Common myeloid progenitor, CD34-positive (primary cell): Measurements from ENCODE around the gene ALOXE3.

Source experiments
- CTCF ChIA-PET: fragments of 350-600 bp; sonication (Branson Sonifier 250); formaldehyde crosslinking; loops from one replicate; lab custom pipeline; 2021; ENCODE audit warnings: antibody characterized with exemption; lab: Charles Lee
- POLR2A ChIA-PET: fragments of 350-600 bp; sonication (Branson Sonifier 250); formaldehyde crosslinking; loops from one replicate; lab custom pipeline; 2021; ENCODE audit warnings: antibody characterized with exemption; lab: Charles Lee
- DNase-seq, 3 donors: peaks; one replicate each; pipeline versions ENCODE4 v3.0.0 to v3.0.0-alpha.2; 2013
- H3K27ac ChIP-seq, 2 experiments: 1 replicate in 1 of 2; 2 replicates in 1 of 2; pipeline ENCODE4 v1.7.0; 2013; ENCODE audit warnings: inconsistent platforms in 2 of 2, low read length in 2 of 2, mild to moderate bottlenecking in 2 of 2, low read depth in 1 of 2, moderate library complexity in 1 of 2; ENCODE audit not compliant: severe bottlenecking in 2 of 2, insufficient read depth in 1 of 2, poor library complexity in 1 of 2
- H3K27me3 ChIP-seq, 5 experiments: replicated peaks in 2 of 5; 1 replicate in 3 of 5; 2 replicates in 2 of 5; pipeline versions ENCODE4 v1.6.1 to v1.7.0; 2013; ENCODE audit warnings: low read length in 4 of 5, mild to moderate bottlenecking in 2 of 5, moderate library complexity in 2 of 5, inconsistent platforms in 1 of 5; ENCODE audit not compliant: insufficient read depth in 5 of 5, control insufficient read depth in 4 of 5
- H3K36me3 ChIP-seq, 4 experiments: 1 replicate in 2 of 4; 2 replicates in 2 of 4; pipeline versions ENCODE4 v1.6.1 to v1.7.0; 2013; ENCODE audit warnings: low read length in 3 of 4, control low read depth in 1 of 4, mild to moderate bottlenecking in 1 of 4; ENCODE audit not compliant: control insufficient read depth in 4 of 4, insufficient read depth in 4 of 4
- H3K4me1 ChIP-seq, 4 experiments: 1 replicate in 3 of 4; 2 replicates in 1 of 4; pipeline versions ENCODE4 v1.6.1 to v1.7.1; 2013; ENCODE audit warnings: low read length in 3 of 4, mild to moderate bottlenecking in 3 of 4, control low read depth in 1 of 4, inconsistent platforms in 1 of 4, moderate library complexity in 1 of 4; ENCODE audit not compliant: control insufficient read depth in 4 of 4, insufficient read depth in 4 of 4; ENCODE audit errors: control extremely low read depth in 1 of 4
- H3K4me3 ChIP-seq, 7 experiments: 1 replicate in 4 of 7; 2 replicates in 3 of 7; pipeline versions ENCODE4 v1.5.1 to v1.7.0; 2013; ENCODE audit warnings: mild to moderate bottlenecking in 7 of 7, low read length in 6 of 7, moderate library complexity in 6 of 7, inconsistent platforms in 2 of 7, low read depth in 2 of 7, control low read depth in 1 of 7; ENCODE audit not compliant: insufficient read depth in 4 of 7, control insufficient read depth in 1 of 7; ENCODE audit errors: extremely low read depth in 1 of 7
- H3K9me3 ChIP-seq, 5 experiments: 1 replicate in 4 of 5; 2 replicates in 1 of 5; pipeline versions ENCODE4 v1.6.1 to v1.7.1; 2013; ENCODE audit warnings: low read length in 4 of 5, mild to moderate bottlenecking in 2 of 5, inconsistent platforms in 1 of 5, low read depth in 1 of 5, moderate library complexity in 1 of 5; ENCODE audit not compliant: control insufficient read depth in 4 of 5, insufficient read depth in 2 of 5; ENCODE audit errors: control extremely low read depth in 1 of 5
- WGBS: methylation state at CpG from one replicate; pipeline ENCODE4 v1.1.5; 2013; ENCODE audit not compliant: insufficient coverage; 5-methylcytosine and 5-hydroxymethylcytosine counted together

Gene ALOXE3

DNA sequence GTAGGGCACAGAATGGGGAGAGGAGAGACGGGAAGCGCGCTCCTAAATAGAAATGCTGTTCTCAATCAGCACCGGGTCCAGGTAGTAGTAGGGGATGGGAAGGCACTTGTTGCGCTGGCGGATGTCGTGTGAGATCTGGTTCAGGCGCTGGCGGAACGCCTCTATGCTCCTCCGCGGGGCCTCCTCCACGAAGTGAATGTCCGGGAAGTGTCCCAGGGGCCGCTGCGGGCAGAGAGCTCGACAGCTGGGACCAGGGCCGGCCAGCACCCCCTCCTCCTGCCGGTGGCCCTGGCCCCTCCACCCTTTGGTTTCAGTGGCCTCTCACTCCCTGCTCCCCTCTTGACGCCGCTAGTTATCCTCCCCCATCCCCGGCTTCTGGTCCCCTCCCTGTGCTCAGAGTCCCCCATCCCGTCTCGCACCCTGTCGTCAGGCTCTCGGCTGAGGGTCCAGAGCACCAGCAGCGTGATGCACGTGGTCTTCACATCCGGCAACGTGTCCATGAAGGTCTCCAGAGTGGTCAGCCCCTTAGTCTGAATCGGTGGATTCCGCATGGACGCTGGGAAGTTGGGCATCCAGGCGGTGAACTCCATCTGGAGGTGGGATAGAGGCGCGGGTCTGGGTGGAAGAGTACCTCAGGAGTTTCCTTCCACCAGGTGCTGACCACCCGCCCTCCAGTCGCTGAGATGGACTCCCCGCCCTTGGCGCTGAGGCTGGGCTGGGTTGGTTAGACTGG lies 45.4 kb downstream of the ALOXE3 start:
- Histone ChIP-seq H3K27ac (no peak overlapping the region), H3K36me3 (no peaks in the 10 kb centered on the region), H3K4me1 (peaks cover 0 to 21% (median 17%) of the 10 kb centered on the region in 4 experiments), H3K27me3 (peaks cover 0 to 49% (median 33%) of the 10 kb centered on the region in 5 experiments), H3K9me3 (no peaks in the 10 kb centered on the region), H3K4me3 (peak overlapping the region in 4 of 7 experiments; percentile 10 to 63 (median 54))
- 2% methylated on average over 26 of the region's 40 CpGs for WGBS
- ChIA-PET CTCF (interaction anchor here (1.1 to 13.0 kb wide), 12 partner anchors 10 to 89 kb away, joined by 3 to 216 read pairs (median 10); partner anchors contain the start of genes ALOX12B and ALOXE3), POLR2A (interaction anchor here (1.4 kb wide), 1 partner anchor 46 kb away, joined by 4 read pairs; no protein-coding TSS in a partner anchor)
- DNase-seq, result peak in 1 of 3 donors; percentile 36

GRCh38 chr17:8072341-8072728 lies 46.0 kb downstream of the ALOXE3 start:
- DNase-seq, result no peak
- no peaks in the 10 kb centered on the region for H3K9me3 ChIP-seq
- CTCF ChIA-PET, result interaction anchor here (4.7 to 12.5 kb wide), 2 partner anchors 12 to 38 kb away, joined by 36 to 216 read pairs; no protein-coding TSS in a partner anchor
- H3K27ac ChIP-seq, result no peak overlapping the region
- POLR2A ChIA-PET, result no interaction called here
- WGBS, result 18% methylated on average over 23 of the region's 28 CpGs
- H3K4me1 ChIP-seq, result peaks cover 0 to 21% (median 17%) of the 10 kb centered on the region in 4 experiments
- no peaks in the 10 kb centered on the region for H3K36me3 ChIP-seq
- peak overlapping the region in 3 of 7 experiments; percentile 50 to 63 (median 58) for H3K4me3 ChIP-seq
- H3K27me3 ChIP-seq, result peaks cover 0 to 49% (median 33%) of the 10 kb centered on the region in 5 experiments

GRCh38 chr17:8071496-8071895 lies 46.8 kb downstream of the ALOXE3 start:
- Histone ChIP-seq H3K9me3 (no peaks in the 10 kb centered on the region), H3K27me3 (peaks cover 0 to 49% (median 33%) of the 10 kb centered on the region in 5 experiments), H3K27ac (no peak overlapping the region), H3K36me3 (no peaks in the 10 kb centered on the region), H3K4me1 (peaks cover 0 to 21% (median 17%) of the 10 kb centered on the region in 4 experiments), H3K4me3 (no peak overlapping the region)
- ChIA-PET POLR2A (no interaction called here), CTCF (interaction anchor here (1.1 to 12.5 kb wide), 7 partner anchors 7 to 66 kb away, joined by 3 to 216 read pairs (median 5); no protein-coding TSS in a partner anchor)
- DNase-seq, result no peak
- 98% methylated on average over 9 of the region's 12 CpGs for WGBS

DNA sequence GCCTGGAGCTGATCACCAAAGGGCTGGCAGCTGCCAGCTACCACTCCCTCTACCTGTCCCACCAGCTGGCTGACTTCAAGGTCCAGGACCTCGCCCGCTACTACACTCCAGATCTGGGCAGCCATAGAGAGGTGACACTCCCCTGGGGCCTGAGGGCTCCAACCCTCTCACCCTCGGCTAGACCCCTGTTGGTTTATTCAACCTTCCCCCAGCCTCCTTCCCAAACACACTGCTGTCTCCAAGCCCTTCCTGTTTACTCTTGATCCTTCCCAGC lies 48.8 kb downstream of the ALOXE3 start:
- ChIA-PET POLR2A (no interaction called here), CTCF (interaction anchor here (0.8 to 12.5 kb wide), 9 partner anchors 9 to 88 kb away, joined by 3 to 216 read pairs (median 5); no protein-coding TSS in a partner anchor)
- H3K4me1 ChIP-seq, result peaks cover 0 to 22% (median 17%) of the 10 kb centered on the region in 4 experiments
- H3K36me3 ChIP-seq, result no peaks in the 10 kb centered on the region
- DNase-seq, result no peak
- H3K9me3 ChIP-seq, result no peaks in the 10 kb centered on the region
- H3K27me3 ChIP-seq, result peaks cover 0 to 47% (median 33%) of the 10 kb centered on the region in 5 experiments
- 100% methylated on average over 2 of the region's 3 CpGs for WGBS
- H3K27ac ChIP-seq, result no peak overlapping the region
- no peak overlapping the region for H3K4me3 ChIP-seq

DNA sequence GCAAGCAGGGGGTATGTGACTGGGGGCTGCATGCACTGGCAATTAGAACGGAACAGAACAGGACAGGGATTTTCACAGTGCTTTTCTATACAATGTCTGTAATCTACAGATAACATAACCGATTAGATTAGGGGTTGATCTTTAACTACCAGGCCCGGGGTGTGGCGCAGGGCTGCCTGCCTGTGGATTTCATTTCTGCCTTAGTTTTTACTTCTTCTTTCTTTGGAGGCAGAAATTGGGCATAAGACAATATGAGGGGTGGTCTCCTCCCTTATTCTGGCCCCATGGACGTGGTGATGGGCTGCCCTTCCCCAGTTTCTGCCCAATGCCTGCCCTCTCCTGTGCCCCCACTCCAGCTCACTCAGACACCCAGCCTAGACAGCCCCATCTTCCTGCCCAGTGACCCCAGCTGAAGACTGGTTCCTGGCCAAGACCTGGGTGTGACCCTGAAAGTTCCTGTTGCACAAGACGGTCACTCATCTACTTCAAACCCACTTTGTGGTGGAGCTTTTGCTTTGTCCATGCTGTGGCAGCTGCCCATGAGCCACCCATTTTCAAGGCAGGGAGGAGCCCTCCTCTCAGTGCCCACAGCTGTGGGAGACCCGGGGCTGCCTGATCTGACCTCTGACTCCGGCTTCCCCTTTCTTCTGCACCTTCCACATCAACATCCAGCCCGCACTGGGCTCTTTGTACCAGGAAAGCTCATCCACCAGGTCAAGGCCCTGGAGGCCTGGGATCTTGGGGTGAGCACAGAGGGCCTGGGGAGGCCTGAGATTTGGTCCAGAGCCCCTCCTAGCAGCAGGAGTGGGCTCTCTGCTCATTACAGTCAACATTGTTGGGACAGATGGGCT lies 49.4 kb downstream of the ALOXE3 start:
- 81% methylated on average over 6 of the region's 9 CpGs for WGBS
- peaks cover 0 to 47% (median 27%) of the 10 kb centered on the region in 5 experiments for H3K27me3 ChIP-seq
- CTCF ChIA-PET, result interaction anchor here (0.7 to 12.5 kb wide), 8 partner anchors 9 to 89 kb away, joined by 3 to 216 read pairs (median 4); no protein-coding TSS in a partner anchor
- H3K4me3 ChIP-seq, result no peak overlapping the region
- POLR2A ChIA-PET, result no interaction called here
- no peaks in the 10 kb centered on the region for H3K36me3 ChIP-seq
- H3K27ac ChIP-seq, result no peak overlapping the region
- H3K9me3 ChIP-seq, result no peaks in the 10 kb centered on the region
- peaks cover 0 to 24% (median 17%) of the 10 kb centered on the region in 4 experiments for H3K4me1 ChIP-seq
- no peak for DNase-seq

- H3K27ac ChIP-seq, result no peak overlapping the region
- H3K27me3 ChIP-seq, result peaks cover 0 to 46% (median 27%) of the 10 kb centered on the region in 5 experiments
- no peak for DNase-seq
- no peak overlapping the region for H3K4me3 ChIP-seq
- no peaks in the 10 kb centered on the region for H3K36me3 ChIP-seq
- CTCF ChIA-PET, result interaction anchor here (4.7 kb wide), 1 partner anchor 43 kb away, joined by 36 read pairs; no protein-coding TSS in a partner anchor
- peaks cover 4 to 18% (median 7%) of the 10 kb centered on the region in 4 experiments for H3K4me1 ChIP-seq
- no CpG with 5 or more reads among the region's 4 CpGs for WGBS
- POLR2A ChIA-PET, result no interaction called here
- H3K9me3 ChIP-seq, result no peaks in the 10 kb centered on the region
Observed at GRCh38 chr17:8067806-8068205, 50.5 kb downstream of the ALOXE3 start.
